Raji (cell line): ENCODE measurements around the gene HIGD1A.

Source experiments
- POLR2A ChIP-seq: IDR thresholded peaks from 2 replicates; pipeline ENCODE4 v1.6.1; 2011; ENCODE audit warnings: low read depth, low read length, control low read depth; ENCODE audit not compliant: insufficient read depth

Gene HIGD1A

DNA sequence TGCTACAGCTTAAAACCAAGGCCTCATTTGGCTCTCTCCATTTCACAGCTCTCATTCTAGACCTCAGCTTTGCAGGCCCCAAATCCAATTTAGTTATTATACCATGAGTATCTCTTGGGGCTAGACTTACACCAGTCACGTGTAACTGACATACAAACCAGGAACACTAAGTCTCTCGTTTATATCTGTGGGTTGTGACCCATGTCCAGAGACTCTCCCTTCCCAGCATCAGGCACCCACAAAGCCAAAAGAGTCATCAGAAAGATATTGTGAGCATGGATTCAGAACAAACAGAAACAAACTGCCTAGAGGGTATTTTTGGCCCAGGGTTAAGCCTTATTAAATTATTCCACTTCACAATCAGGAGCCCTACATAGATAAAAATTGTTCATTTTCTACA, 25.6 kb downstream of the HIGD1A start:
- TF ChIP-seq POLR2A: no peak

- no peak for TF ChIP-seq POLR2A
Measured at GRCh38 chr3:42773409-42773751, 30.9 kb downstream of the HIGD1A start.

GRCh38 chr3:42772670-42773408, 31.5 kb downstream of the HIGD1A start, which contains the start of gene CCDC13:
Gene CCDC13, minus strand, starts transcription at chr3:42773253. Its CDS starts 14,908 bp downstream, at chr3:42758345.
- peak; percentile 66 for TF ChIP-seq POLR2A

GRCh38 chr3:42771271-42771670, 33.0 kb downstream of the HIGD1A start:
- TF ChIP-seq POLR2A: no peak

- no peak for TF ChIP-seq POLR2A
Measured at GRCh38 chr3:42769477-42770131, 34.7 kb downstream of the HIGD1A start.

DNA sequence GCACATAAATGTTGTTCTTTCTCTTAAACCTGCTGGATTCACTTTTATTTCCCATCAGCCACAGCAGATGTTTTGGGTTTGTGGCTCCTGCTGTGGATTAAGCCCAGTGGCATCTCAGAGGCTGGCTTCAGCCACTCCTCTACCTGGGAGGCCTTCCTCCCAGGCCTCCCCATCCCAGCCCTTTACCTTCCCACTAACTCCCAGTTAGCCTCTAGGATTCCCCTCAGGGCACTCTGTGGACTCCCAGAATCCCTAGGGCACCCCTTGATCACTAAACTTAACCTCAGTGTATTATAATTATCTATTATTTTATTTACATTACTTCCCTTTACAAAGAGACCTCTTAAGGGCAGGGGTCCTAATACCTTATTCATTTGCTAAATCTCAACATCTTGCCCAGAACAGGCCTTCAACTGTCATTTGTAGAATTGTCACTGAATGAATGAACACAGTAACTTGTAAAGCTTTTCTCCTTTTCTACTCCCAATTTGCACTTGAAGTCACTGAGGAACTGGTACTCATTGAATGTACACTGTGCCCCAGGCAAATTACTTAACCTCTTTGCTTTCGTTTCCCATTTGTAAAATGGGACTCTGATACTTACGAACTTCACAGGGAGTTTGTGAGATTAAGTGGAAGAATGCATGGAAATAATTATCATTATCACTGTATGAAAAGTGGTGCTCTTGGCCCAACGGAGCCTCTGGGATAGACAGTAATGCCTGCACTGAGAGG, 39.6 kb downstream of the HIGD1A start:
- TF ChIP-seq POLR2A: no peak

DNA sequence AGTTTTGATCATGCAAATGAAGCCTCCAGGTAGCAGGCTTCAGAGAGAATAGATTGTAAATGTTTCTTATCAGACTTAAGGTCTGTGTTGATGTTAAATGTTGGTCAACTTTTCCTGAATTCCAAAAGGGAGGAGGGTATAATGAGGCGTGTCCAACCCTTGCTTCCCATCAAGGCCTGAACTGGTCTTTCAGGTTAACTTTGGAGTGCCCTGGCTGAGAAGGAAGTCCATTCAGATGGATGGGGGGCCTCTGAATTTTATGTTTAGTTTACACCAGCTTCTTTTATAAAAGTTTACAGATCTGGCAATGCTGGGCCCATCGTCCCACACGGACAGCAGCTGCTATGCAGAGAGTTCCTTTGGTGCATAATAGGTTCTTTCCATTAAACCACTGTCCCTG, 40.2 kb downstream of the HIGD1A start:
- no peak for TF ChIP-seq POLR2A

GRCh38 chr3:42763021-42763420, 41.3 kb downstream of the HIGD1A start:
- no peak for TF ChIP-seq POLR2A

- no peak for TF ChIP-seq POLR2A
Measured at GRCh38 chr3:42762046-42762724, 42.1 kb downstream of the HIGD1A start.

- no peak for TF ChIP-seq POLR2A
Measured at GRCh38 chr3:42758126-42758525, 46.2 kb downstream of the HIGD1A start.

DNA sequence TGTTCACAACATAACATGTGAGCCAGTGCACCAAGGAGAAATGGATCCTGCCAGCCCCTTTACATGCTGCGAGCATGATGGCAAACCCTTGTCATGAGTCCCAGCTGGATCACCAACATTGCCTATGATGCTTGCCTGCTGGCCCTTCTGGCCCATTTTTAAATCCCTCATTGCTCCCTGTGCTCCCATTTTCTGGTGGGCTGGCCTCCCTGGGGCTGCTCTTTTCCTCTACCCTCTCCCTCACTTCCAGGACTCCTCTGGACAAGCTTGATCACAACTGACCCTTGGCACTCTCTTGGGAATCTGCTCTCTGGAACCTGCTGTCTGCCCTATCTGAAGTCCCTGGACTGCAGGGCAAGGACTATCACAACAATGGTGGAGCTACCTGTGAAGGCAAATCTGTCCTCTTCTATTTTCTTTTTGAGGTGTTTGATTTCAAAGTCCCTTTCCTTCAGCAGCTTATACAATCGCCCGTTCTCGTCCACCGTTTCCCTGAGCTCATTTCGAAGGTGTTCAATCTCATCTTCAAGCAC, 47.5 kb downstream of the HIGD1A start:
- TF ChIP-seq POLR2A: no peak

DNA sequence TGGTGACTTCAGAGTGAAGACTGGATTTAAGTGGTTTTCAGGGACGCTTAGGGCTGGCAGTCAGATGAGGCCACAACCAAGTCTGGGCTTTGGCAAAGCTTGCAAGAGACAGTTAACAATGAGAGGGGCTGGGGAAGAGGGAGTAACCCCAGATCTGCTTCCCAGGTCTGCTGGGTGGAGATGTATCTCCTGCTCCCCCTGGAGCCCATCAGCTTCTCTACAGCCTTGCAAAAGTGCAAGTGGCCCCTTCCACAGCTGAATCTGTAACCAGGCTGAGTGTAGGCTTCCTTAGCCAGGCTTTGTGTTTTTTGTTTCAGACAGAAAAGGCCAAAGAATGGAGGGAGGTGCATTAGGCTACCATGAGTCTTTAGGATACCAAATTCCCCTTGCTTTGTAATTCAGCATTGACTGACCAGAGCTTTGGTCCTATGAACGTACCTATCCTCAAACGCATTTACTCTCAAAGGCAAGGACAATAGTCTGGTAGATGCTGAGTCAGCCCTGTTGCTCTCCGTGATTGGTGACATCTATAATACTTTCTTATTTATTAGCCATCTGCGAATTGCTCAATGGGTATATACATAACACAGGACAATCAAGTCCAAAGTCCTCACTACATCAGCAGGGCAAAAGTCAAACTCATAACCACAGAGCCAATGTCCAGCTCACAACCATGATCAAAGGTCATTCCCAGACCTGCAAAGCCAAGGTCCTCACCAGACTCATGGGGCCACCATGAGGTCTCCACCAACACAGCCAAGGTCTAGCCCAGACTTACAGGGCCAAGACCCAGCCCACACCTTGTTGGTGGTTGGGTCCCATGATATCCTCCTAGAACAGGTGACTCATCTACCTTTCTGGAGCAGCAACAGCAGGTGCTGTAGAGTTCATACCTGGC, 48.4 kb downstream of the HIGD1A start:
- TF ChIP-seq POLR2A: no peak

DNA sequence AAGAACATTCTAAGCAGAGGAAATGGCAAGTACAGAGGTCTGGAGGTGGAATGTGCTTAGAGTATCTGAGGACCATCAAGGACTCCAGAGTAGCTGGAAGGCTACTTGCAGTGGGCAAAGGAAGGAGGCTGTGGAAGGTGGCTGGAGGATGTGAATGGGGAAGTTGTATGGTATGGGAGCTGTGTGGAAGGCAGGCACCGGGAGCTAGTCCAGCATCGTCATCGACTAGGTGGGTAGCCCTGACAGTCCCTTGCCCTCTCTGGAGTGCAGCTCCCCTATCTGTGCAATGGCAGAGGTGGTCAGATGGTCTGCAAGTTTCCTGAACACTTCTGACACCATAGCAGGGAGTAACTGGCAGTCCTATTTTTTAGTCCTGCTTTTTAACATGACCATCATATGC, 50.5 kb downstream of the HIGD1A start:
- TF ChIP-seq POLR2A: no peak

- no peak for TF ChIP-seq POLR2A
Measured at GRCh38 chr3:42752961-42753360, 51.3 kb downstream of the HIGD1A start.

- no peak for TF ChIP-seq POLR2A
Measured at GRCh38 chr3:42752441-42752840, 51.8 kb downstream of the HIGD1A start.

DNA sequence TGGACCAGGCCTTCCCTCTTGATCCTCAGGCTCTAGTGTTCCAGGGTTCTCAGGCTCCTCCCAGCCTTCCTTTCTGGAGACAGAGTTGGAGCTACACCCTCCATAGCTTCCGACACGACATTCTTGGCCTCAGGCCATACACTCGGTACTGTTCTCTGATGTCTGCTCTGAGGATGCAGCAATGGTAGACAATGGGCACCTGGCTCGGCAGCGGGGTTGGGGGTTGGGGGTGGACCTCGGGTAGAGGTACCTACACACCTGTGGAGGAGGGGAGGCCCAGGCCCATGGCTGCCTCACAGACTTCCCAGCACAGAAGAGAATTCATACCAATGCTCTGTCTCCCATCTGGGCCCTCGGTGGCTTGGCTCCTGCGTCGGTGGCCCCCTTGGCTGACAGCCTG, 52.7 kb downstream of the HIGD1A start:
- TF ChIP-seq POLR2A: no peak
